ENCODE data around the gene PSAPL1. TPM values are rescaled to one million over a fixed set of nuclear protein-coding genes. Genes with fewer than 3 reads are reported as not detected.

Gene PSAPL1
- total and polyA plus RNA-seq, 7 donors: 0.01 TPM; not detected in 6

DNA sequence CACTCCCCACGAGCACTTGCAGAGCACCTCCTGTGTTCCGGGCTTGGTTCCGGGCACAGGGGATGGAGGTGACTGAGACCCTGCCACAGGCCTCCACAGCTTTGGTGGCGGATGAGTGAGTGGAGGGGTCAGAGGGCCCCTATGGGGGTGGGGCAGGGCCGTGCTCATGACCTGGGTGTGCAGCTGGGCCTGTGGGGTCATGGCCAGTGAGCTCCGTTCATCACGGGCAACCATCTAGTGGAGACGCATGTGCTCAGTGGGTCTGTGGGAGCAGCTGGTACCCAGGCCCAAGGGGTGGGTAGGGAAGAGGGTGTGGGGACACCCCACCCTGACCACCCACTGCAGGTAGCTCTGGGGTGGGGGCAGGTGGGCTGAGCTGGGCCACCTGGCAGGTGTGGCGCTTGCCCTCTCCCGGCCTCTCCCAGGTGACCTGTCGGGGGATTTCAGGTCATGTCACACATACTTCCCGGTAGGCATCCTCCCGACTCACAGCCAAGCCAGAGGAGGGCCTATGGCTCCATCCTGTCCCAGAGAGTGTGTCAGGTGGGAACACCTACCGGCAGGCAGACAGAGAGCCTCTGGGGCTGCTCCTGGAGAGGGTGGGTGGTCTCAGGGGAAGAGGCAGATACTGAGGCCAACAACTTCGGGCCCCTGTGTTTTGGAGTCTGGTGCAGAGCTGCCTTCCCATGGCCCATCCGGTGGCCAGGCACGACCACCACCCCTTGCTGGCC, 3.6 kb downstream of the PSAPL1 start:
- H3K4me3 ChIP-seq: no peak overlapping the region
- WGBS, 2 donors: 59 to 78% methylated on average over 17 of the region's 17 CpGs
- H3K9me3 ChIP-seq: no peaks in the 10 kb centered on the region
- intact Hi-C loops (cut with DNase I): no loop called here
- no peaks in the 10 kb centered on the region for H3K36me3 ChIP-seq
- no peaks in the 10 kb centered on the region for H3K27me3 ChIP-seq
- DNase-seq: peak; percentile 62
- TF ChIP-seq POLR2A (IDR thresholded peaks at IDR 0.05) (no peak), EP300 (IDR thresholded peaks at IDR 0.05) (no peak), POLR2AphosphoS5 (IDR thresholded peaks at IDR 0.05) (no peak)
- TF ChIP-seq, protein P1, sequence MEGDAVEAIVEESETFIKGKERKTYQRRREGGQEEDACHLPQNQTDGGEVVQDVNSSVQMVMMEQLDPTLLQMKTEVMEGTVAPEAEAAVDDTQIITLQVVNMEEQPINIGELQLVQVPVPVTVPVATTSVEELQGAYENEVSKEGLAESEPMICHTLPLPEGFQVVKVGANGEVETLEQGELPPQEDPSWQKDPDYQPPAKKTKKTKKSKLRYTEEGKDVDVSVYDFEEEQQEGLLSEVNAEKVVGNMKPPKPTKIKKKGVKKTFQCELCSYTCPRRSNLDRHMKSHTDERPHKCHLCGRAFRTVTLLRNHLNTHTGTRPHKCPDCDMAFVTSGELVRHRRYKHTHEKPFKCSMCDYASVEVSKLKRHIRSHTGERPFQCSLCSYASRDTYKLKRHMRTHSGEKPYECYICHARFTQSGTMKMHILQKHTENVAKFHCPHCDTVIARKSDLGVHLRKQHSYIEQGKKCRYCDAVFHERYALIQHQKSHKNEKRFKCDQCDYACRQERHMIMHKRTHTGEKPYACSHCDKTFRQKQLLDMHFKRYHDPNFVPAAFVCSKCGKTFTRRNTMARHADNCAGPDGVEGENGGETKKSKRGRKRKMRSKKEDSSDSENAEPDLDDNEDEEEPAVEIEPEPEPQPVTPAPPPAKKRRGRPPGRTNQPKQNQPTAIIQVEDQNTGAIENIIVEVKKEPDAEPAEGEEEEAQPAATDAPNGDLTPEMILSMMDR (IDR thresholded peaks at IDR 0.05): no peak
- H3K27ac ChIP-seq: no peak overlapping the region
- H3K4me1 ChIP-seq: peaks cover 0 to 7% (median 0%) of the 10 kb centered on the region in 4 donors

DNA sequence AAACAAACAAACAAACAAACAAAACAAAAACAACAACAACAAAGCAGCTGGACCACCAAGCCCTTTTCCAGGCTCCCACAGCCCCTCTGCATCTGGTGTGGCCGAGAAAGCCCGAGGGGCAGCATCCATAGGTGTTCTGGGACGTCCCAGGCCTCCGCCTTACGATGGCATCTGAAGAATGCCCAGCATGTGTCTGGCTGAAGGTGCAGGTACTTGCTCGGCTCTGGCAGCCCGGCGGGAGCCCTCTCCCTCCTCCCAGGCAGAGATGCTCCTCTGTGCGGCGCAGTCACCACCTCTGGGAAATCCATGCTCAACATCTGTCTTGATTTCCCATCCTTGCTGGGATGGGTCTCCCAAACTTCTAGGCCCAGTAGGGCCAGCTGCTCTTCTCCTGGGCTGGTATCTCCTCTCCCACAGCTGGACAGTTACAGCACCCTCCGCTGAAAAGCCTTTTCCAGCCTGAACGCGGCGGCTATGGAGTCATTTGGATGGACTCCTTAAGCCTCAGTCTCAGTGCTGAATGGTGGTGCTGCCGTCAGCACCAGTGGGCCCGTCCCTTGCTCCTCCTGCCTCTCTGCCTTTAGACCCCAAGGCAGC, 4.3 kb downstream of the PSAPL1 start:
- intact Hi-C loops (cut with DNase I): no loop called here
- Histone ChIP-seq H3K4me1 (peaks cover 0 to 7% (median 0%) of the 10 kb centered on the region in 4 donors), H3K27ac (no peak overlapping the region), H3K4me3 (no peak overlapping the region), H3K36me3 (no peaks in the 10 kb centered on the region), H3K9me3 (no peaks in the 10 kb centered on the region), H3K27me3 (no peaks in the 10 kb centered on the region)
- TF ChIP-seq, protein P1 (IDR thresholded peaks at IDR 0.05): no peak
- TF ChIP-seq EP300 (IDR thresholded peaks at IDR 0.05) (no peak), POLR2A (IDR thresholded peaks at IDR 0.05) (no peak), POLR2AphosphoS5 (IDR thresholded peaks at IDR 0.05) (no peak)
- DNase-seq: peak; percentile 57
- WGBS, 2 donors: 52 to 53% methylated on average over 16 of the region's 16 CpGs

DNA sequence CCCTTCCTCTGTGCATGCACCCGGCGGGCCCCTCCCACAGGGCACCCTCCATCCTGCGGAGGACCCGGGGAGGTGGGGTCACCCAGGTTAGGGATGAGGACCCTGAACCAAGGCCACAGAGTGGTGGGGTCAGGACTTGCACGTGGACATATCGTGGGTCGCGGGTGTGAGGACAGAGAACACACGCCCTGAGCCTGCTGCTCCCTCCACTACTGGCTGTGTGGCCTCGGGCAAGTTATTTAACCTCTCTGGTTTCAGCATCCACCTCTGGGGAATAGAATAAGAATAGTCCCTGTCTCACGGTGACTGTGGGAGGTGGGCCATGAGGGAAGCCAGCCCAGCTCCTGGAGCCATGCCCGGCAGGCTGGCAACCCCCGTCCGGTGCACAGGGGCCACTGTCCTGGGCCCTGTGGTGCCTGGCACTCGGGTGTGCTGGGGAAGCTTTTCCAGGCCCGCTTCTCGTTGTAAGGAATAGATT, 5.1 kb downstream of the PSAPL1 start:
- 63 to 78% methylated on average over 17 of the region's 17 CpGs for WGBS, 2 donors
- H3K27me3 ChIP-seq: no peaks in the 10 kb centered on the region
- intact Hi-C loops (cut with DNase I): no loop called here
- no peaks in the 10 kb centered on the region for H3K36me3 ChIP-seq
- H3K4me1 ChIP-seq: no peaks in the 10 kb centered on the region
- no peaks in the 10 kb centered on the region for H3K9me3 ChIP-seq
- DNase-seq: peak; percentile 43
- H3K4me3 ChIP-seq: no peak overlapping the region
- no peak overlapping the region for H3K27ac ChIP-seq
- no peak for TF ChIP-seq EP300 (IDR thresholded peaks at IDR 0.05)
- TF ChIP-seq POLR2A (IDR thresholded peaks at IDR 0.05): no peak
- TF ChIP-seq POLR2AphosphoS5 (IDR thresholded peaks at IDR 0.05): no peak
- TF ChIP-seq, protein P1 (IDR thresholded peaks at IDR 0.05): no peak

DNA sequence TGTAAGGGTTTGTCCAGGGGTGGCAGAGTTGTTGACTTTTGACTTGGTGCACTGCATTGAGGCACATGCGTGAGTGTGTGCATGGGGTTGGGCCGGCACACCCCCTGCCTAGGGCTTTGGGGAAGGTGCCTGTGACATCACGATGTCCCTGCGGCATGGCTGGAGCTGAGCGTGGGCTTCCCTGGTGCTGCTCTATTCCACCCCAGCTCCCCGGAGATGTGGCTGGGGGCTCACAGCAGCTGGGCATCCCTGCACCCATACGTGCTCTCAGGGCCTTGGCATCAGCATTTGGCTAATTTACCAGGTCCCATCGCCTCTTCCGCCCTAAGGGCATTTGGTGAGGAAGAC, 5.7 kb downstream of the PSAPL1 start:
- no peaks in the 10 kb centered on the region for H3K36me3 ChIP-seq
- TF ChIP-seq EP300 (IDR thresholded peaks at IDR 0.05) (no peak), POLR2AphosphoS5 (IDR thresholded peaks at IDR 0.05) (no peak), POLR2A (IDR thresholded peaks at IDR 0.05) (no peak)
- TF ChIP-seq, protein P1 (IDR thresholded peaks at IDR 0.05): no peak
- no peaks in the 10 kb centered on the region for H3K27me3 ChIP-seq
- 77 to 86% methylated on average over 9 of the region's 9 CpGs for WGBS, 2 donors
- H3K27ac ChIP-seq: no peak overlapping the region
- H3K4me3 ChIP-seq: no peak overlapping the region
- intact Hi-C loops (cut with DNase I): no loop called here
- H3K4me1 ChIP-seq: no peaks in the 10 kb centered on the region
- DNase-seq: peak; percentile 35
- no peaks in the 10 kb centered on the region for H3K9me3 ChIP-seq
